ENCODE measurements around the gene LRRC8A. TPM values are rescaled to one million over a fixed set of nuclear protein-coding genes. Genes with fewer than 3 reads are reported as not detected.

The LRRC8A gene
- total RNA-seq, result 19.9 and 30.4 TPM in 2 replicates

DNA sequence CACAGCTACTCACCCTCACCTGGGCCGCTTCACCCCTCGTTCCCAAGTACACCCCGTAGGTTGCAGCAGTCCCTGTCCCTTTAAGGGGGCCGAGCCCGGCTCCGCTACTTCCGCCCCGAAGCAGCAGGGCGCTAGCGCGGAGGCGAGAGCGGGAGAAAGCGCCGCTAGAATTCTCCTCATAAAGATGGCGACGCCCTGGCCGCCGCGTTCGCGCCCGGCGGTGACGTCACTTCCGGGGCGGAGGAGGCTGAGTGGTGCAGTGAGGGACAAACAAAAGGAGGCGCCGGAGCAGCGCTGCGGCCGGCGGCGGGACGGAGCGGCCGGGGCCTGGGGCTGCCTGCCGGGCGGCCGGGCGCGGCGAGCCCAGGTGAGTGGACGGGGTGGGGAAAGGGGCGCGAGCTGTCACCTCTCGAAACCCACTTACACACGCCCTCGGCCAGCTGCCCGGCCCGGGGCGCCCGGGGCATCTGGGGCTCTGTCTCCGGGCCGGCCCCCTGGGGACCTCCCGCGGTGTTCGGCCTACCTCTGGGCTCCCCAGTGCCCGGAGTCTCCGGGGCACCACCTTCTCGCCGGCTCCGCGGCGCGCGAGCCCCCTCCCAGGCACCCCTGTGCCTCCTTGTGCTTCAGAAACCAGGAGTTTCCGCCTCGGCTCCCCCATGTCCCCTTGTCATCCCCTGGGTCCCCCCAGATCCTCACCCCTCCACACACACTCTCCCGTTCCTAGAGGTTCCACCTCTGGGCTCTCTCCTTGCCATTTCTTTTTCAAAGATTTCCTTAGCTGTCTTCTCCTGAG lies at the start of gene LRRC8A, which contains the start of gene KYAT1:
LRRC8A (plus strand) TSS at position 250 of the 793 bp plus-strand sequence. CDS start 25,032 bp downstream, outside the sequence.
KYAT1 (minus strand) TSS at position 67 of the 793 bp plus-strand sequence. CDS start 36,545 bp downstream, outside the sequence.

DNA sequence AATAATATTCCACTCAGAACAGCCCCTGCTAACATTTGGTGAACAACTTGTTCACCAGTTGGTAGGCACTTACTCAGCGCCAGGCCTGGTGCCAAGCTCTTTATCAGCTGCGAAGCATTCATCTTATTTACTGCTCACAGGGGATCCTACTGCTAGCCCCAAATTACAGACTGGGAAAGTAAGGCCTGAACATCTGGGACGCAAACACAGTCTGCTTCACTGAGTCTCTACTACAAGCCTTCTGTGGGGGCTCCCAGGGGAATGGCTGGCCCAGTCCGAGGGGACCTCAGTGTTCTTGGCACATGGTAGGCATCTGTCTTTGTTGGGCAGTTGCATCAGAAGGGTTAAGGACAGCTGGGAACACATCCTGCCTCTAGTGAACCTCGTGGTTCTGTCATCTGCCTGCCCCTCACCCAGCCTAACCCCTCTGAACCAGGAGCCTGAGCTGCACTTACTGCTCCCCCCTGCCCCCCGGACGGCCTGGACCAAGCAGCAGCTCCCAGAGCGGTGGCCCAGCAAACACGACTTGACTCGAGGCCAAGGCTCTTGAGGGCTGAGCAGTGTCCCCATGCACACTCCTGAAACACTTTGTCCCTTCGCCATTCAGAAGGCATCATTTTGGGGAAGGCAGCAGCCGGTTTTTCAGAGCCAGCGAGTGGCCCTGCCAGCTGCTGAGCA lies 38.6 kb downstream of the LRRC8A start, which contains the start of gene PHYHD1:
PHYHD1 (plus strand) TSS at position 602 of the 678 bp plus-strand sequence. CDS start 1,342 bp downstream, outside the sequence.

GRCh38 chr9:128947527-128948301 lies 65.8 kb downstream of the LRRC8A start, which contains the start of the genes DOLK and NUP188:
Gene DOLK, minus strand, starts transcription at chr9:128947603. Its CDS starts 300 bp downstream, at chr9:128947303.
Gene NUP188, plus strand, starts transcription at chr9:128947699. Its CDS starts 21 bp downstream, at chr9:128947720.

Other genes with a start within 250 kb of the LRRC8A start
- gene DYNC2I2, start 225.3 kb upstream of the LRRC8A start, total RNA-seq, result 23.5 and 25.1 TPM in 2 replicates
- 559 and 567 TPM in 2 replicates for gene SET, start 192.9 kb upstream of the LRRC8A start, total RNA-seq
- 0.55 and 0.85 TPM in 2 replicates for gene PKN3, start 179.6 kb upstream of the LRRC8A start, total RNA-seq
- 25.1 and 30.2 TPM in 2 replicates for gene ZDHHC12, start 158.0 kb upstream of the LRRC8A start, total RNA-seq
- gene ZER1, start 110.2 kb upstream of the LRRC8A start, total RNA-seq, result 15.5 and 20.5 TPM in 2 replicates
- 6.8 and 10.2 TPM in 2 replicates for gene TBC1D13, start 94.9 kb upstream of the LRRC8A start, total RNA-seq
- gene ENDOG, start 63.6 kb upstream of the LRRC8A start, total RNA-seq, result 15.4 and 17.8 TPM in 2 replicates
- gene SPOUT1, start 52.3 kb upstream of the LRRC8A start, total RNA-seq, result 7.0 and 12.3 TPM in 2 replicates
- gene KYAT1, start 183 bp upstream of the LRRC8A start, total RNA-seq, result 5.3 and 5.9 TPM in 2 replicates
- gene PHYHD1, start 38.8 kb downstream of the LRRC8A start, total RNA-seq, result 6.4 and 7.6 TPM in 2 replicates
- gene DOLK, start 65.5 kb downstream of the LRRC8A start, total RNA-seq, result 28.7 and 40.1 TPM in 2 replicates
- 19.8 and 23.4 TPM in 2 replicates for gene NUP188, start 65.6 kb downstream of the LRRC8A start, total RNA-seq
- 25.3 and 29.2 TPM in 2 replicates for gene SH3GLB2, start 146.2 kb downstream of the LRRC8A start, total RNA-seq
- 22.7 and 23.0 TPM in 2 replicates for gene MIGA2, start 154.5 kb downstream of the LRRC8A start, total RNA-seq
- 5.7 and 6.9 TPM in 2 replicates for gene DOLPP1, start 199.0 kb downstream of the LRRC8A start, total RNA-seq
- 31.7 and 35.3 TPM in 2 replicates for gene CRAT, start 228.7 kb downstream of the LRRC8A start, total RNA-seq
- gene PTPA, start 229.3 kb downstream of the LRRC8A start, total RNA-seq, result 103 and 129 TPM in 2 replicates